Lower leg skin (tissue), 4 donors: ENCODE data around the gene GHRHR. TPM values are rescaled to one million over a fixed set of nuclear protein-coding genes. Genes with fewer than 3 reads are reported as not detected.

Experiments used
- DNase-seq, 2 donors: peaks; one replicate each; pipeline ENCODE4 v3.0.0-alpha.2; 2019; ENCODE audit warnings: low spot score in 2 of 2
- H3K4me3 ChIP-seq: fragments of 200-600 bp; sonication (generic); 2 replicates; pipeline ENCODE4 v1.5.1; 2017; ENCODE audit warnings: mild to moderate bottlenecking, low read depth; ENCODE audit not compliant: poor library complexity, severe bottlenecking
- POLR2A ChIP-seq, 2 donors: fragments of 450-650 bp; IDR thresholded peaks; one replicate each; pipeline ENCODE4 v1.6.1; 2016 to 2017; ENCODE audit warnings: antibody characterized with exemption in 2 of 2, mild to moderate bottlenecking in 1 of 2, moderate library complexity in 1 of 2
- WGBS, 2 donors: methylation state at CpG; one replicate each; pipeline ENCODE4 v1.1.5; 2018; 5-methylcytosine and 5-hydroxymethylcytosine counted together
- intact Hi-C: fragments of 100-400 bp; cut with DNase I; formaldehyde crosslinking; loops from one replicate; pipeline ENCODE4 v1.15.0; 2023; ENCODE audit warnings: low total_unique reads
- total RNA-seq, 4 donors: library from RNA; depleted of rRNA; stranded (reverse); fragments of >200 nt; gene quantifications; one replicate each; pipeline ENCODE4 v1.1.0, GENCODE V29; 2016
- TF ChIP-seq, protein P1 (sequence below), 3 donors: fragments of 450-650 bp; IDR thresholded peaks; one replicate each; pipeline ENCODE4 v1.5.1; 2016; ENCODE audit warnings: antibody characterized with exemption in 3 of 3, mild to moderate bottlenecking in 3 of 3, moderate library complexity in 2 of 3

Gene GHRHR
- total RNA-seq, 4 donors from 2014 or later = not detected

DNA sequence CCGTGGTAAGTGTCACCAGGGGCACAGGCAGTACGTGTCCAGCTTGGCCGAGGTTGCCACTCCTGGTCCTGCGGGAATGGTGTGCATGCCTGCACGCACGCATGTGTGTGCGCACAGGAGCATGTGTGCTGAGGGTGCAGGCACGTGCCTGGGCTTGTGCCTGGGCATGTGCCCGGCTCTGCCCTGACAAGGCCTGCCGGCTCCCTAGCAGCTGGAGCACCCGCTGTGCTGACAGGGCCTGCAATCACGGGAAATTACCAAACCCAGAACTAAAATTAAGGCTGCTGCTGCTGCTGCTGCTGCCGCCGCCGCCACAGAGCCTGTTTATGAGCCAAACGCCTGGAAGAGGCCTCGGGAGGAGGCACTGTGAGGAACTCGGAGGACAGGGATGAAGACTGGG is 28.7 kb downstream of the GHRHR start:
- 45 to 52% methylated on average over 9 to 18 of the region's 18 CpGs for WGBS, 2 donors
- no peak for TF ChIP-seq POLR2A (IDR thresholded peaks at IDR 0.05)
- TF ChIP-seq, protein P1, sequence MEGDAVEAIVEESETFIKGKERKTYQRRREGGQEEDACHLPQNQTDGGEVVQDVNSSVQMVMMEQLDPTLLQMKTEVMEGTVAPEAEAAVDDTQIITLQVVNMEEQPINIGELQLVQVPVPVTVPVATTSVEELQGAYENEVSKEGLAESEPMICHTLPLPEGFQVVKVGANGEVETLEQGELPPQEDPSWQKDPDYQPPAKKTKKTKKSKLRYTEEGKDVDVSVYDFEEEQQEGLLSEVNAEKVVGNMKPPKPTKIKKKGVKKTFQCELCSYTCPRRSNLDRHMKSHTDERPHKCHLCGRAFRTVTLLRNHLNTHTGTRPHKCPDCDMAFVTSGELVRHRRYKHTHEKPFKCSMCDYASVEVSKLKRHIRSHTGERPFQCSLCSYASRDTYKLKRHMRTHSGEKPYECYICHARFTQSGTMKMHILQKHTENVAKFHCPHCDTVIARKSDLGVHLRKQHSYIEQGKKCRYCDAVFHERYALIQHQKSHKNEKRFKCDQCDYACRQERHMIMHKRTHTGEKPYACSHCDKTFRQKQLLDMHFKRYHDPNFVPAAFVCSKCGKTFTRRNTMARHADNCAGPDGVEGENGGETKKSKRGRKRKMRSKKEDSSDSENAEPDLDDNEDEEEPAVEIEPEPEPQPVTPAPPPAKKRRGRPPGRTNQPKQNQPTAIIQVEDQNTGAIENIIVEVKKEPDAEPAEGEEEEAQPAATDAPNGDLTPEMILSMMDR (IDR thresholded peaks at IDR 0.05) = no peak
- intact Hi-C loops = no loop called here
- peak in 1 of 2 donors; percentile 24 for DNase-seq
- no peak overlapping the region for H3K4me3 ChIP-seq

GRCh38 chr7:30994206-30995100 is 30.7 kb downstream of the GHRHR start:
- H3K4me3 ChIP-seq = no peak overlapping the region
- intact Hi-C loops = no loop called here
- WGBS, 2 donors = 91 to 93% methylated on average over 30 to 39 of the region's 39 CpGs
- TF ChIP-seq POLR2A (IDR thresholded peaks at IDR 0.05) = no peak
- TF ChIP-seq, protein P1 (IDR thresholded peaks at IDR 0.05) = no peak
- no peak for DNase-seq

- 85 to 89% methylated on average over 7 of the region's 7 CpGs for WGBS, 2 donors
- intact Hi-C loops = no loop called here
- no peak for DNase-seq
- TF ChIP-seq, protein P1 (IDR thresholded peaks at IDR 0.05) = no peak
- TF ChIP-seq POLR2A (IDR thresholded peaks at IDR 0.05) = no peak
- H3K4me3 ChIP-seq = no peak overlapping the region
These were observed 31.8 kb downstream of the GHRHR start for GRCh38 chr7:30995536-30995935.

GRCh38 chr7:30996256-30996655 is 32.5 kb downstream of the GHRHR start:
- 57 to 69% methylated on average over 6 of the region's 6 CpGs for WGBS, 2 donors
- no peak overlapping the region for H3K4me3 ChIP-seq
- DNase-seq = peak in 1 of 2 donors; percentile 31
- intact Hi-C loops = no loop called here
- TF ChIP-seq, protein P1 (IDR thresholded peaks at IDR 0.05) = no peak
- no peak for TF ChIP-seq POLR2A (IDR thresholded peaks at IDR 0.05)

DNA sequence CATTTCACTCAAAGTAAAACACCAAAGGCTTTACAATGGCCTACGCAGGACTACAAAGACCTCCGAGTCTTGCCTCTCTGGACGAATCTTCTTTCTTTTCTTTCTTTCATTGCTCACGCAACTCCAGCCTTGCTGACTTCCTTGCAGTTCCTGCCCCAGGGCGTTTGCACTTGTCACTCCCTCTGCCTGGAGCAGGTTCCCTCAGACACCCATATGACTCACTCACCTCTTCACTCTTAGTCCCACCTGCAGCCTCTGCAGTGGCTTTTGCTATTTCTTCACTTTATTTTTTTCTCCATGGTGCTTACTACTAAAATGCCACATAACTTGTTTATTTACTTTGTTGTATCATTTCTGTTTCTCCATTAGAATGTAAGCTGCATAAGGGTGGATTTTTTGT is 33.1 kb downstream of the GHRHR start:
- TF ChIP-seq POLR2A (IDR thresholded peaks at IDR 0.05) = no peak
- TF ChIP-seq, protein P1 (IDR thresholded peaks at IDR 0.05) = no peak
- intact Hi-C loops = no loop called here
- H3K4me3 ChIP-seq = no peak overlapping the region
- WGBS, 2 donors = 74 to 76% methylated on average over 5 of the region's 5 CpGs
- no peak for DNase-seq
